Measurements from ENCODE around the gene SIL1.

- TF ChIP-seq CTCF (IDR thresholded peaks at IDR 0.05; ENCODE audit: extremely low read depth in 1 of 2, insufficient read depth in 1 of 2, low read depth in 1 of 2, low read length in 2 of 2) (no peak), EZH2 (IDR thresholded peaks at IDR 0.05; ENCODE audit: borderline replicate concordance, low read depth, low read length, severe bottlenecking) (no peak), JUN (IDR thresholded peaks at IDR 0.05; ENCODE audit: borderline replicate concordance, insufficient read depth, insufficient read length, low read depth) (no peak), MYC (IDR thresholded peaks at IDR 0.05; ENCODE audit: low read depth, low read length) (no peak), POLR2A (IDR thresholded peaks at IDR 0.05; ENCODE audit: low read depth, low read length) (peak; percentile 98), MAX (IDR thresholded peaks at IDR 0.05; ENCODE audit: insufficient read depth, insufficient read length) (no peak), POLR2AphosphoS5 (IDR thresholded peaks at IDR 0.05; ENCODE audit: insufficient read depth, low read depth, low read length) (peak; percentile 99), FOS (IDR thresholded peaks at IDR 0.05; ENCODE audit: borderline replicate concordance, insufficient read depth, low read length) (no peak), GATA2 (IDR thresholded peaks at IDR 0.05; ENCODE audit: insufficient read depth, insufficient read length, low read depth, low read length) (peak; percentile 19)
Measured at GRCh38 chr5:139197710-139198669, at the start of gene SIL1.
